Progenitor cell of endocrine pancreas (in vitro differentiated cells): Measurements from ENCODE around the gene PHRF1. TPM values are rescaled to one million over a fixed set of nuclear protein-coding genes. Genes with fewer than 3 reads are reported as not detected.

Source experiments
- DNase-seq: peaks from one replicate; pipeline ENCODE4 v3.0.0; 2021; ENCODE audit warnings: low spot score; ENCODE audit not compliant: unreplicated experiment
- H3K27ac Mint-ChIP-seq: 2 replicates; pipeline ENCODE4 v1.8.0; 2021; ENCODE audit warnings: mild to moderate bottlenecking, moderate library complexity, mixed read lengths
- H3K27me3 Mint-ChIP-seq: 2 replicates; pipeline ENCODE4 v1.8.0; 2021; ENCODE audit warnings: mixed read lengths
- H3K36me3 Mint-ChIP-seq: 2 replicates; pipeline ENCODE4 v1.8.0; 2022; ENCODE audit warnings: mixed read lengths; ENCODE audit not compliant: insufficient read depth
- H3K4me1 Mint-ChIP-seq: 2 replicates; pipeline ENCODE4 v1.8.0; 2021; ENCODE audit warnings: low read depth, mixed read lengths
- H3K4me3 Mint-ChIP-seq: 2 replicates; pipeline ENCODE4 v1.8.0; 2021; ENCODE audit warnings: low read depth, mild to moderate bottlenecking, moderate library complexity, mixed read lengths
- H3K9me3 Mint-ChIP-seq: 2 replicates; pipeline ENCODE4 v1.8.0; 2021; ENCODE audit warnings: low read depth, mixed read lengths
- total RNA-seq: library from RNA; stranded (reverse); gene quantifications from 2 replicates; pipeline ENCODE4 v1.2.1, GENCODE V29; 2021
- TF ChIP-seq, protein P1 (sequence below): fragments of 200-600 bp; sonication (generic); IDR thresholded peaks from one replicate; pipeline ENCODE4 v1.5.0; 2021; ENCODE audit warnings: antibody characterized with exemption, mild to moderate bottlenecking; ENCODE audit not compliant: unreplicated experiment

Gene PHRF1
- total RNA-seq, 1 donor from 2014 or later: 44.4 TPM

GRCh38 chr11:598005-598680 lies 21.9 kb downstream of the PHRF1 start:
- Mint-ChIP-seq H3K9me3 (no peaks in the 10 kb centered on the region), H3K4me3 (no peak overlapping the region), H3K27ac (no peak overlapping the region), H3K36me3 (peaks cover 13% of the 10 kb centered on the region), H3K27me3 (no peaks in the 10 kb centered on the region), H3K4me1 (no peaks in the 10 kb centered on the region)
- TF ChIP-seq, protein P1, sequence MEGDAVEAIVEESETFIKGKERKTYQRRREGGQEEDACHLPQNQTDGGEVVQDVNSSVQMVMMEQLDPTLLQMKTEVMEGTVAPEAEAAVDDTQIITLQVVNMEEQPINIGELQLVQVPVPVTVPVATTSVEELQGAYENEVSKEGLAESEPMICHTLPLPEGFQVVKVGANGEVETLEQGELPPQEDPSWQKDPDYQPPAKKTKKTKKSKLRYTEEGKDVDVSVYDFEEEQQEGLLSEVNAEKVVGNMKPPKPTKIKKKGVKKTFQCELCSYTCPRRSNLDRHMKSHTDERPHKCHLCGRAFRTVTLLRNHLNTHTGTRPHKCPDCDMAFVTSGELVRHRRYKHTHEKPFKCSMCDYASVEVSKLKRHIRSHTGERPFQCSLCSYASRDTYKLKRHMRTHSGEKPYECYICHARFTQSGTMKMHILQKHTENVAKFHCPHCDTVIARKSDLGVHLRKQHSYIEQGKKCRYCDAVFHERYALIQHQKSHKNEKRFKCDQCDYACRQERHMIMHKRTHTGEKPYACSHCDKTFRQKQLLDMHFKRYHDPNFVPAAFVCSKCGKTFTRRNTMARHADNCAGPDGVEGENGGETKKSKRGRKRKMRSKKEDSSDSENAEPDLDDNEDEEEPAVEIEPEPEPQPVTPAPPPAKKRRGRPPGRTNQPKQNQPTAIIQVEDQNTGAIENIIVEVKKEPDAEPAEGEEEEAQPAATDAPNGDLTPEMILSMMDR: no peak
- DNase-seq: no peak

GRCh38 chr11:601573-602245 lies 25.4 kb downstream of the PHRF1 start:
- DNase-seq: no peak

GRCh38 chr11:603154-603553 lies 26.9 kb downstream of the PHRF1 start:
- Mint-ChIP-seq H3K4me3 (no peak overlapping the region), H3K9me3 (no peaks in the 10 kb centered on the region), H3K4me1 (no peaks in the 10 kb centered on the region), H3K27me3 (no peaks in the 10 kb centered on the region), H3K27ac (no peak overlapping the region), H3K36me3 (peaks cover 13% of the 10 kb centered on the region)
- TF ChIP-seq, protein P1: no peak
- no peak for DNase-seq

More at GRCh38 chr11:601573-602245, 25.4 kb downstream of the PHRF1 start:
- no peaks in the 10 kb centered on the region for H3K9me3 Mint-ChIP-seq
- H3K4me1 Mint-ChIP-seq: no peaks in the 10 kb centered on the region
- TF ChIP-seq, protein P1: no peak
- H3K27ac Mint-ChIP-seq: peak overlapping the region; percentile 67
- no peak overlapping the region for H3K4me3 Mint-ChIP-seq
- no peaks in the 10 kb centered on the region for H3K27me3 Mint-ChIP-seq
- peaks cover 15% of the 10 kb centered on the region for H3K36me3 Mint-ChIP-seq

- no peaks in the 10 kb centered on the region for H3K9me3 Mint-ChIP-seq
- peaks cover 12% of the 10 kb centered on the region for H3K36me3 Mint-ChIP-seq
- H3K4me3 Mint-ChIP-seq: no peak overlapping the region
- no peak overlapping the region for H3K27ac Mint-ChIP-seq
- no peak for DNase-seq
- H3K27me3 Mint-ChIP-seq: no peaks in the 10 kb centered on the region
- H3K4me1 Mint-ChIP-seq: no peaks in the 10 kb centered on the region
- TF ChIP-seq, protein P1: no peak
Observed at GRCh38 chr11:605286-606129, 29.2 kb downstream of the PHRF1 start.

GRCh38 chr11:606245-606644 lies 30.0 kb downstream of the PHRF1 start:
- Mint-ChIP-seq H3K9me3 (no peaks in the 10 kb centered on the region), H3K4me3 (no peak overlapping the region), H3K4me1 (no peaks in the 10 kb centered on the region), H3K27me3 (no peaks in the 10 kb centered on the region), H3K27ac (no peak overlapping the region), H3K36me3 (peaks cover 15% of the 10 kb centered on the region)
- no peak for DNase-seq
- TF ChIP-seq, protein P1: no peak
